ENCODE results near the gene CCDC13.

The CCDC13 gene

GRCh38 chr3:42749753-42750231 lies 23.3 kb downstream of the CCDC13 start:
- TF ChIP-seq, protein P1, sequence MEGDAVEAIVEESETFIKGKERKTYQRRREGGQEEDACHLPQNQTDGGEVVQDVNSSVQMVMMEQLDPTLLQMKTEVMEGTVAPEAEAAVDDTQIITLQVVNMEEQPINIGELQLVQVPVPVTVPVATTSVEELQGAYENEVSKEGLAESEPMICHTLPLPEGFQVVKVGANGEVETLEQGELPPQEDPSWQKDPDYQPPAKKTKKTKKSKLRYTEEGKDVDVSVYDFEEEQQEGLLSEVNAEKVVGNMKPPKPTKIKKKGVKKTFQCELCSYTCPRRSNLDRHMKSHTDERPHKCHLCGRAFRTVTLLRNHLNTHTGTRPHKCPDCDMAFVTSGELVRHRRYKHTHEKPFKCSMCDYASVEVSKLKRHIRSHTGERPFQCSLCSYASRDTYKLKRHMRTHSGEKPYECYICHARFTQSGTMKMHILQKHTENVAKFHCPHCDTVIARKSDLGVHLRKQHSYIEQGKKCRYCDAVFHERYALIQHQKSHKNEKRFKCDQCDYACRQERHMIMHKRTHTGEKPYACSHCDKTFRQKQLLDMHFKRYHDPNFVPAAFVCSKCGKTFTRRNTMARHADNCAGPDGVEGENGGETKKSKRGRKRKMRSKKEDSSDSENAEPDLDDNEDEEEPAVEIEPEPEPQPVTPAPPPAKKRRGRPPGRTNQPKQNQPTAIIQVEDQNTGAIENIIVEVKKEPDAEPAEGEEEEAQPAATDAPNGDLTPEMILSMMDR (conservative IDR thresholded peaks at IDR 0.05; ENCODE audit: low read depth): peak; percentile 21; the same call in 1 of the 2 replicates
- H3K27ac ChIP-seq: no peak overlapping the region
- DNase-seq (ENCODE audit: low spot score): peak; percentile 19
- POLR2A ChIA-PET (ENCODE audit: low non-redundant PET): no interaction called here
- CTCF ChIA-PET: no interaction called here

- no peak for DNase-seq (ENCODE audit: low spot score)
- TF ChIP-seq, protein P1 (conservative IDR thresholded peaks at IDR 0.05; ENCODE audit: low read depth): no peak
- CTCF ChIA-PET: no interaction called here
- POLR2A ChIA-PET (ENCODE audit: low non-redundant PET): no interaction called here
- no peak overlapping the region for H3K27ac ChIP-seq
Observed at GRCh38 chr3:42749025-42749752, 23.9 kb downstream of the CCDC13 start.

GRCh38 chr3:42747581-42747980 lies 25.5 kb downstream of the CCDC13 start:
- no peak for DNase-seq (ENCODE audit: low spot score)
- H3K27ac ChIP-seq: peak overlapping the region; percentile 34
- ChIA-PET POLR2A (ENCODE audit: low non-redundant PET) (no interaction called here), CTCF (no interaction called here)
- TF ChIP-seq, protein P1 (conservative IDR thresholded peaks at IDR 0.05; ENCODE audit: low read depth): no peak

DNA sequence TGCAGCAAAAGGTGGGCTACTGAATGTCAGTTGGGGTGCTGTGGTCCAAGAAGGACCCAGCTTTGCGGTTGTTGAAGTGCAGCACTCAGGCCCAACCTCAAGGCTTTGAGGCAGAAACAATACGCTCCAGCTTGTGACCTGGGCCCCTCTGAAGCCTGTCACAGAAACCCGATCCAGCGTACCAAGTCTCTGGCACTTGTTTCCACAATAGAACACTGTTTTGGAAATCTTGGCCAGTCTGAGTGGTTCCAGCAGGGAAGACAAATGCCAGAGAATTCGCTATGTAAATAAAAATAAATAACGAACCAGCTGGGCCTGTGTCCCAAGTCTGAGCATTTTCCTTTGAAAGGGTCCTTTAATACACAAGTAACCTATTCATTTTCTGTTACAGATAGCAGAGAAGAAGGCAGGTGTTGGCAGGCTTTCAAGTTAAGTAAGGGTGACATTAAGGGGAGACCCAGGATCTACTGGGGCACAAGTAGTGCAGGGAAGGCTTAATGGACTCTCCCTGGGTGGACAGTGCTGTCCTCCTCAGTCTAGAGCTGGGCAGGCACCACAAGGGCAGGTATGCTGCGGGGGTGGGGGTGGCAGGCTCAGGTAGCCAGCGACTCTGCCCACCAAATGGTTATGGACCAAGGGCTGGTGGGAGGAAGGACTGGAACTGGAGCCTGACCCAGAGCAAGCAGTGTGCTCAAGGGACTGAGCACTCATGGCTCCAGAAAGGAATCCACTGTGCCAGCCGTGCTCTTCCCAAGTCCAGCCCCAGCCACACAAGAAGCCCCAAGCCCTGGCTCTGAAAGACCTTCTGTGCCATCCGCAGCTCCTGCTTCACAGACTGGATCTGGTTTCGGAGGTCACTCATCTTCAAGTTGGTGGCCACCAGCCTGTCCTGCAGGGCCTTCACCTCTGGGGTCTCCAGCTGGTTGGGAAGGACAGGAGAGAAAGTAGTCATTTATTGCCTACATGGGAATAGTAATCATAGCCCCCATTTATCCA lies 26.3 kb downstream of the CCDC13 start:
- no peak overlapping the region for H3K27ac ChIP-seq
- ChIA-PET POLR2A (ENCODE audit: low non-redundant PET) (no interaction called here), CTCF (interaction anchor here (1.6 kb wide), 1 partner anchor 9 kb away, joined by 4 read pairs; no protein-coding TSS in a partner anchor)
- TF ChIP-seq, protein P1 (conservative IDR thresholded peaks at IDR 0.05; ENCODE audit: low read depth): no peak
- DNase-seq (ENCODE audit: low spot score): no peak

DNA sequence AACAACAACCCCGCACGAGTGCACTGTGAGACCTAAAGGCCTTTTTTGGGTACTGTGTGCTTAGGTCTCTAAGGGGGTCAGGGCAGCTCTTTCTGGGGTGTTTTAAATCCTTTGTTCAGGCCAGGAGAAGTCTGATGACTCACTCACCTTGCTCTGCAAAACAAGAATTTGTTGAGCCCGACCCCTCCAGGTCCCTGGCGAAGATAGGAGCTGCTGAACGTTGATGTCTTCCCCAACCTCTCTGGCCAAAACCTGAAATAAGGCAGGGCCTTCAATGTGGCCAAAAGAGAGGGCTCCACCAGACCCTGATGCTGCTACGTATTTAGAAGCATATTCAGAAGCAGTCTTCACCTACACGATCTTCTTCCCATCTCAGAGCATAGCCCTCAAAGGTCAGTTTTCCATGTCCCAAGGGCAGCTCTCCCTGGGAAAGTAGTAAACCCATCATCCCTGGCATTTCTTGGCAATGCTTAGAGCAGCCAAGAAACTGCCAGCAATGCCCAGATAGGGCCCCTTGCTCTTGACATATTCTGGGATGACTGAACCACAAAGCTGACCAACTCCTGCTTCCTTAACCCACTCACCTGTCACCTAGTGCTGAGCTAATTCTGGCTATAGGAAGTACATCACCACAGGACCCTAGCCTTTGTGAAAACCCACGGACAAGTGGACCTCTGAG lies 27.1 kb downstream of the CCDC13 start:
- no peak for DNase-seq (ENCODE audit: low spot score)
- no peak overlapping the region for H3K27ac ChIP-seq
- CTCF ChIA-PET: interaction anchor here (0.6 to 1.6 kb wide), 3 partner anchors 10 to 112 kb away, joined by 3 to 4 read pairs (median 4); no protein-coding TSS in a partner anchor
- TF ChIP-seq, protein P1 (conservative IDR thresholded peaks at IDR 0.05; ENCODE audit: low read depth): no peak
- POLR2A ChIA-PET (ENCODE audit: low non-redundant PET): interaction anchor here (0.5 kb wide), 1 partner anchor 93 kb away, joined by 3 read pairs; no protein-coding TSS in a partner anchor
